ENCODE measurements around the gene ANKRD31. TPM values are rescaled to one million over a fixed set of nuclear protein-coding genes. Genes with fewer than 3 reads are reported as not detected.

The ANKRD31 gene
- total RNA-seq, 1 experiment from 2014 or later: 0.09 TPM

DNA sequence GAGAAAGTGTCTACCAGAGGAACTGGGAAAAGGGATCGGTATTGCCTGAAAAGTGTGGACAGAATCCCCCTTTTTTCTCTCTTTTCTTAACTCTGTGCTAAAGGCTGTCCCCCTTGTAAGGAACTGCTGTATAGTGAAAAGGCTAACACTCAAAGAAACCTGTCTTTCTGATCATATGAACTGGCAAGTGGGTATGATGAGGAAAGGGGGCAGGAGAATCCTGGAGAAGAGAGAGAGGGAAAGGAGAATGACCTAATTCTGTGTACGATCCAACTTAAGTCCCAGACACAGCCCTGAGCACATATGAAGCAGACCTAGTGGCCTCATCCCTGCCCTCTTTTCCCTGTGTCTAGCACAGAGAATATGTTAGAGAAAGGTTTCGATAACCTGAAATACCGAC lies 967 bp downstream of the ANKRD31 start (continued):
- TF ChIP-seq, protein P1, sequence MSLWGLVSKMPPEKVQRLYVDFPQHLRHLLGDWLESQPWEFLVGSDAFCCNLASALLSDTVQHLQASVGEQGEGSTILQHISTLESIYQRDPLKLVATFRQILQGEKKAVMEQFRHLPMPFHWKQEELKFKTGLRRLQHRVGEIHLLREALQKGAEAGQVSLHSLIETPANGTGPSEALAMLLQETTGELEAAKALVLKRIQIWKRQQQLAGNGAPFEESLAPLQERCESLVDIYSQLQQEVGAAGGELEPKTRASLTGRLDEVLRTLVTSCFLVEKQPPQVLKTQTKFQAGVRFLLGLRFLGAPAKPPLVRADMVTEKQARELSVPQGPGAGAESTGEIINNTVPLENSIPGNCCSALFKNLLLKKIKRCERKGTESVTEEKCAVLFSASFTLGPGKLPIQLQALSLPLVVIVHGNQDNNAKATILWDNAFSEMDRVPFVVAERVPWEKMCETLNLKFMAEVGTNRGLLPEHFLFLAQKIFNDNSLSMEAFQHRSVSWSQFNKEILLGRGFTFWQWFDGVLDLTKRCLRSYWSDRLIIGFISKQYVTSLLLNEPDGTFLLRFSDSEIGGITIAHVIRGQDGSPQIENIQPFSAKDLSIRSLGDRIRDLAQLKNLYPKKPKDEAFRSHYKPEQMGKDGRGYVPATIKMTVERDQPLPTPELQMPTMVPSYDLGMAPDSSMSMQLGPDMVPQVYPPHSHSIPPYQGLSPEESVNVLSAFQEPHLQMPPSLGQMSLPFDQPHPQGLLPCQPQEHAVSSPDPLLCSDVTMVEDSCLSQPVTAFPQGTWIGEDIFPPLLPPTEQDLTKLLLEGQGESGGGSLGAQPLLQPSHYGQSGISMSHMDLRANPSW (CRISPR knock-in tag; conservative IDR thresholded peaks at IDR 0.05; ENCODE audit: low read depth): no peak
- TF ChIP-seq RORB (CRISPR knock-in tag; IDR thresholded peaks at IDR 0.05) (no peak), ZNF416 (CRISPR knock-in tag; IDR thresholded peaks at IDR 0.05) (no peak)
- TF ChIP-seq, protein P2, sequence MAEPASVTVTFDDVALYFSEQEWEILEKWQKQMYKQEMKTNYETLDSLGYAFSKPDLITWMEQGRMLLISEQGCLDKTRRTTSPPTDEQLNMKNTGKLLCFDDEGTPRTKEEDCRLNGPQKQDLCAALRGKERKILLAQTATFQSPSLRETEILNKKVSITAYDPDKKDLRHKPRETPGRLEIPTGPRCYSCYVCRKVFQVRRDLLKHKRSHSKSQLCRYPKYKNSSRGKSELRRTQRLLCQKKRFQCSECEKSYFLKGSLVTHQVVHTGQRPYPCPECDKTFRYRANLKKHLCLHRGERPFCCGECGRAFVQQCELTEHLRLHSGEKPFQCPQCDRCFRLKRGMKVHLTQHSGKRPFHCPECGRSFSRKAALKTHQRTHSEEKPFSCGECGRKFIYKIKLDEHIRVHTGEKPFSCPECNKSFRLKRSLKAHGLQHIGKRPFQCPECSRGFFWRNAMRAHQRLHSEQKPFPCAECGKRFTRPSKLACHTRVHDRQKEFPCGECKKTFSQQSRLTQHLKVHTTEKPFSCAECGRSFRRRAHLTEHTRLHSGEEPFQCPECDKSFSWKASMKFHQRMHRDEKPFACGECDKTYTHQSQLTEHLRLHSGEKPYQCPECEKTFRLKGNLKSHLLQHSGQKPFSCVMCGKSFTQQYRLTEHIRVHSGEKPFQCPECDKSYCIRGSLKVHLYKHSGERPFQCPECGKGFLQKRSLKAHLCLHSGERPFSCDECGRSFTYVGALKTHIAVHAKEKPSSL (CRISPR knock-in tag; conservative IDR thresholded peaks at IDR 0.05): no peak
- TF ChIP-seq, protein P3, sequence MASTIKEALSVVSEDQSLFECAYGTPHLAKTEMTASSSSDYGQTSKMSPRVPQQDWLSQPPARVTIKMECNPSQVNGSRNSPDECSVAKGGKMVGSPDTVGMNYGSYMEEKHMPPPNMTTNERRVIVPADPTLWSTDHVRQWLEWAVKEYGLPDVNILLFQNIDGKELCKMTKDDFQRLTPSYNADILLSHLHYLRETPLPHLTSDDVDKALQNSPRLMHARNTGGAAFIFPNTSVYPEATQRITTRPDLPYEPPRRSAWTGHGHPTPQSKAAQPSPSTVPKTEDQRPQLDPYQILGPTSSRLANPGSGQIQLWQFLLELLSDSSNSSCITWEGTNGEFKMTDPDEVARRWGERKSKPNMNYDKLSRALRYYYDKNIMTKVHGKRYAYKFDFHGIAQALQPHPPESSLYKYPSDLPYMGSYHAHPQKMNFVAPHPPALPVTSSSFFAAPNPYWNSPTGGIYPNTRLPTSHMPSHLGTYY (CRISPR knock-in tag; IDR thresholded peaks at IDR 0.05): no peak
- TF ChIP-seq, protein P4, sequence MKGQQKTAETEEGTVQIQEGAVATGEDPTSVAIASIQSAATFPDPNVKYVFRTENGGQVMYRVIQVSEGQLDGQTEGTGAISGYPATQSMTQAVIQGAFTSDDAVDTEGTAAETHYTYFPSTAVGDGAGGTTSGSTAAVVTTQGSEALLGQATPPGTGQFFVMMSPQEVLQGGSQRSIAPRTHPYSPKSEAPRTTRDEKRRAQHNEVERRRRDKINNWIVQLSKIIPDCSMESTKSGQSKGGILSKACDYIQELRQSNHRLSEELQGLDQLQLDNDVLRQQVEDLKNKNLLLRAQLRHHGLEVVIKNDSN (CRISPR knock-in tag; IDR thresholded peaks at IDR 0.05): no peak

DNA sequence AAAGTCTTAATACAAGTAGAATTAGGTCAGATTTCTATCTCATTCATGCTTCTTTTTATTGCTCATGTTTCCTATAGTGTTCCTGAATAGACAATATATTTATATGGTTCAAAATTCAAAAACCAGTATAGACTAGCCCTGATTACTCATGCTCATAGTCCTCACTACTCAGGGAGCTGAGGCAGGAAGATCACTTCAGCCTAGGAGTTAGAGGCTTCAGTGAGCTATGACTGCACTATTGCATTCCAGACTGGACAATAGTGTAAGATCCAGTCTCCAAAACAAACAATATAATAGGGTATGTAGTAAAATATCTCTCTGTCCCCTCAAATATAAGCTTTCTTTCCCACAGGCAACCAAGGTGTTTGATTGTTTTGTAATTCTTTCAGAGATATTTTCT lies 2.4 kb downstream of the ANKRD31 start:
- ATAC-seq (no peak), DNase-seq (ENCODE audit: low spot score) (no peak)
- H3K27ac Mint-ChIP-seq: no peak overlapping the region
- no peaks in the 10 kb centered on the region for H3K9me3 Mint-ChIP-seq
- TF ChIP-seq ZNF138 (CRISPR knock-in tag; conservative IDR thresholded peaks at IDR 0.05): no peak
- peaks cover 25% of the 10 kb centered on the region for H3K4me1 Mint-ChIP-seq
- no peaks in the 10 kb centered on the region for H3K27me3 Mint-ChIP-seq (ENCODE audit: low read depth)
- POLR2A ChIA-PET: no interaction called here
- CTCF ChIA-PET: interaction anchor here (1.3 kb wide), 1 partner anchor 184 kb away, joined by 4 read pairs; no protein-coding TSS in a partner anchor
- H3K36me3 Mint-ChIP-seq: no peaks in the 10 kb centered on the region
- H3K4me3 Mint-ChIP-seq: no peak overlapping the region

DNA sequence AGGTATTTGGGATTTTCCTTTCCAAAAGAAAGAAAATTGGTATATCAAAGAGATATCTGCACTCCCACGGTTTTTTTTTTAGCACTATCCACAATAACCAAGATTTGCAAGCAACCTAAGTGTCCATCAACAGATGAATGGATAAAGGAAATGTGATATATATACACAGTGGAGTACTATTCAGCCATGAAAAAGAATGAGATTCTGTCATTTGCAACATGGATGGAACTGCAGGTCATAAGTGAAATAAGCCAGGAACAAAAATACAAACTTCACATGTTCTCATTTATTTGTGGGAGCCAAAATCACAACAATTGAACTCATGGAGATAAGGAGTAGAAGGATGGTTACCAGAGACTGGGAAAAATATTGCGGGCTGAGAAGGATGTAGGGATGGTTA lies 9.8 kb downstream of the ANKRD31 start:
- H3K4me3 Mint-ChIP-seq: no peak overlapping the region
- CTCF ChIA-PET: no interaction called here
- H3K27me3 Mint-ChIP-seq (ENCODE audit: low read depth): no peaks in the 10 kb centered on the region; the same call in 1 of the 2 replicates

More for the DNA sequence above, 9.8 kb downstream of the ANKRD31 start:
- Mint-ChIP-seq H3K4me1 (no peaks in the 10 kb centered on the region), H3K36me3 (no peaks in the 10 kb centered on the region), H3K9me3 (peaks cover 17% of the 10 kb centered on the region), H3K27ac (no peak overlapping the region)
- DNase-seq (ENCODE audit: low spot score): no peak
- POLR2A ChIA-PET: no interaction called here
- ATAC-seq: no peak
- TF ChIP-seq, protein P5, sequence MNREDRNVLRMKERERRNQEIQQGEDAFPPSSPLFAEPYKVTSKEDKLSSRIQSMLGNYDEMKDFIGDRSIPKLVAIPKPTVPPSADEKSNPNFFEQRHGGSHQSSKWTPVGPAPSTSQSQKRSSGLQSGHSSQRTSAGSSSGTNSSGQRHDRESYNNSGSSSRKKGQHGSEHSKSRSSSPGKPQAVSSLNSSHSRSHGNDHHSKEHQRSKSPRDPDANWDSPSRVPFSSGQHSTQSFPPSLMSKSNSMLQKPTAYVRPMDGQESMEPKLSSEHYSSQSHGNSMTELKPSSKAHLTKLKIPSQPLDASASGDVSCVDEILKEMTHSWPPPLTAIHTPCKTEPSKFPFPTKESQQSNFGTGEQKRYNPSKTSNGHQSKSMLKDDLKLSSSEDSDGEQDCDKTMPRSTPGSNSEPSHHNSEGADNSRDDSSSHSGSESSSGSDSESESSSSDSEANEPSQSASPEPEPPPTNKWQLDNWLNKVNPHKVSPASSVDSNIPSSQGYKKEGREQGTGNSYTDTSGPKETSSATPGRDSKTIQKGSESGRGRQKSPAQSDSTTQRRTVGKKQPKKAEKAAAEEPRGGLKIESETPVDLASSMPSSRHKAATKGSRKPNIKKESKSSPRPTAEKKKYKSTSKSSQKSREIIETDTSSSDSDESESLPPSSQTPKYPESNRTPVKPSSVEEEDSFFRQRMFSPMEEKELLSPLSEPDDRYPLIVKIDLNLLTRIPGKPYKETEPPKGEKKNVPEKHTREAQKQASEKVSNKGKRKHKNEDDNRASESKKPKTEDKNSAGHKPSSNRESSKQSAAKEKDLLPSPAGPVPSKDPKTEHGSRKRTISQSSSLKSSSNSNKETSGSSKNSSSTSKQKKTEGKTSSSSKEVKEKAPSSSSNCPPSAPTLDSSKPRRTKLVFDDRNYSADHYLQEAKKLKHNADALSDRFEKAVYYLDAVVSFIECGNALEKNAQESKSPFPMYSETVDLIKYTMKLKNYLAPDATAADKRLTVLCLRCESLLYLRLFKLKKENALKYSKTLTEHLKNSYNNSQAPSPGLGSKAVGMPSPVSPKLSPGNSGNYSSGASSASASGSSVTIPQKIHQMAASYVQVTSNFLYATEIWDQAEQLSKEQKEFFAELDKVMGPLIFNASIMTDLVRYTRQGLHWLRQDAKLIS (CRISPR knock-in tag; IDR thresholded peaks at IDR 0.05; ENCODE audit: borderline replicate concordance): no peak

Data from WTC11 (cell line).